AG20443 (cell line): ENCODE data around the gene CCL14.
"Not testable (repeated sequence)": the region's sequence is repeated elsewhere in the genome, so short reads cannot be mapped to it uniquely, and the experiment has no call there.

Experiments used
- DNase-seq: peaks from one replicate; pipeline ENCODE4 v3.0.0; 2012; ENCODE audit warnings: low spot score, mixed read lengths

CCL14 gene

GRCh38 chr17:35986643-35987042 lies at the start of gene CCL14:
TSS of gene CCL14 (minus strand) at chr17:35986729. CDS start at chr17:35986649, 80 bp downstream.
- DNase-seq: no peak

GRCh38 chr17:36036235-36036634 lies 49.7 kb upstream of the CCL14 start:
- DNase-seq: no peak

- no peak for DNase-seq
Measured at GRCh38 chr17:36034127-36034526, 47.6 kb upstream of the CCL14 start.

GRCh38 chr17:36030956-36031355 lies 44.4 kb upstream of the CCL14 start:
- DNase-seq: no peak

DNA sequence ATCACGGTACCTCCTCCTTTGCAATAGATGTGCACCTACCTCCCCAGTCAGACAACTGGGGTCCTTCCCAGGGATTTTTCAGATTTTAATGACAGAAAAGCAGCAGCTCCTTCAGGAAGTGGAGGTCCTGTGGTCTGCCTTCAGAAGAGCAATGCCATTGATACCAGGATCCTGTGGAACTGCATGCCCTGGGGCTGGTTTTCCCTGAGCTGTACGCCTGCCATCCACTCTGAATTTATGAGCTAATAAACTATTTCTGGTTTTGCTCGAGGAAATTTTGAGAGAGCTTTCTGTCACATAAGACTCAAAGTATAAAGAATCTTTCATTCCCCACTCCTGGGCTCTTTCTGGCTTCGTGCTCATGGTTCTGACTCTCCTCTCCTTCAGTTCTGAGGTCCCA lies 41.2 kb upstream of the CCL14 start:
- no peak for DNase-seq

DNA sequence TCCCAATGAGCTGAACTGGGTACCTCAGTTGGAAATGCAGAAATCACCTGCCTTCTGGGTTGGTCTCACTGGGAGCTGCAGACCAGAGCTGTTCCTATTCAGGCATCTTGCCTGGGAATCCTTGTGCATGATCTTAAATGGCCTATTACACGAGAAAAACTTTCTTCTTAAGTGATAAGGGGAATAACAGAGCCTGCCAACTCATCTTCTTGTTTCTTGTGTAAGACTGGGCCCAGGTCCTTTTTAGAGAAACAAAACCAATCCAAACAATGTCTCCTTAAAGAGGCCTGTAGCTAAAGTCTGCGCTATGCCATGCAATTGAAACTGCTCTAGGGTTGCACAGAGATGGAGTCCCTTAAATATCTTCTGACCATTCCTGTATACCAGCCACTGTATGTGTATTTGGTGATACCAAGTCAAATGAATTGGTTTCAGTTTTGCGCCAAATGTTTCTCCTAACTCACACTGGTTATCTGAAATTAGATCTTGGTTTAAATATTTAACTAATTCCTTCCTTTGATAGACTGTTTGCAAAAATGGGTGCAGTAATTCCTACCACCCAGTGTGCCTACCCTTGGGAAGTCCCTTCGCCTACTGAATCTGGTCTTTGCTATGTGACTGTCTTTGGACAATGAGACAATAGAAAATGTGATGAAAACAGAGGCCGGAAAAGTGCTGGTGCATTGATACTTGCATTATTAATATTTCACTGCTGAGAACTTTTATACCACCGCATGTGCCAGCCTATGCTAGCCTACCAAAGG lies 37.8 kb upstream of the CCL14 start:
- DNase-seq: no peak

DNA sequence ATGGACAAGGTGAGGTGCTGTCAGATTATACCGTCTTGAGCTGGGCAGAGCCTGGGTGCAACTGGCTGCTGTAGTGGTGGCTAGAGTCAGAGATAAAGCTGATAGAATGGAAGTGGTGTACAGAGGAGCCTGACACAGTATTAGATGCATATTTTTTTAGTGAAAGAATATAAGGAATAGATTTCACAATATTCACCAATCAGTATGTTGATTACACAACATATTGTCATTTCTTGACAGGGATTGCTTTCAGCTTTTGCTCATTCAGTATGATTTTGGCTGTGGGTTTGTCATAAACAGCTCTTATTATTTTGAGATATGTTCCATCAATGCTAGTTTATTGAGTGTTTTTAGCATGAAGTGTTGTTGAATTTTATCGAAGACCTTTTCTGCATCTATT lies 32.9 kb upstream of the CCL14 start:
- no peak for DNase-seq

- DNase-seq: no peak
Measured at GRCh38 chr17:36017799-36018198, 31.3 kb upstream of the CCL14 start, which contains the start of gene CCL23. TSS of gene CCL23 (minus strand) at chr17:36017972. CDS start at chr17:36017897, 75 bp downstream.

DNA sequence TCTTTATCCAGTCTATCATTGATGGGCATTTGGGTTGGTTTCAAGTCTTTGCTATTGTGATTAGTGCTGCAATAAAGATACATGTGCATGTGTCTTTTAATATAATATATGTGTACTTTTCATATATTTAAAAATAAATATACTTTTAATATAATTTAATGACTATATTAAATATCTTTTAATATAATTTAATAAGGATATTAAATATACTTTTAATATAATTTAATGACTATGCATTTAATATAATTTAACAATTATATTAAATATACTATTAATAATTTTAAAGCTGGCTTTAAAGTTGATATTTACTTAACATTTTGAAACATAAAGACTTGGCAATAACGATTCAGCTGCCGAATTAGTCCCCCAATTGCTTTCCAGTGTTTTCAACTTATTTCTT lies 30.0 kb upstream of the CCL14 start:
- no peak for DNase-seq

GRCh38 chr17:36015895-36016294 lies 29.4 kb upstream of the CCL14 start:
- DNase-seq: not testable (repeated sequence)

GRCh38 chr17:36014946-36015345 lies 28.4 kb upstream of the CCL14 start:
- no peak for DNase-seq

GRCh38 chr17:36011201-36011600 lies 24.7 kb upstream of the CCL14 start:
- no peak for DNase-seq

DNA sequence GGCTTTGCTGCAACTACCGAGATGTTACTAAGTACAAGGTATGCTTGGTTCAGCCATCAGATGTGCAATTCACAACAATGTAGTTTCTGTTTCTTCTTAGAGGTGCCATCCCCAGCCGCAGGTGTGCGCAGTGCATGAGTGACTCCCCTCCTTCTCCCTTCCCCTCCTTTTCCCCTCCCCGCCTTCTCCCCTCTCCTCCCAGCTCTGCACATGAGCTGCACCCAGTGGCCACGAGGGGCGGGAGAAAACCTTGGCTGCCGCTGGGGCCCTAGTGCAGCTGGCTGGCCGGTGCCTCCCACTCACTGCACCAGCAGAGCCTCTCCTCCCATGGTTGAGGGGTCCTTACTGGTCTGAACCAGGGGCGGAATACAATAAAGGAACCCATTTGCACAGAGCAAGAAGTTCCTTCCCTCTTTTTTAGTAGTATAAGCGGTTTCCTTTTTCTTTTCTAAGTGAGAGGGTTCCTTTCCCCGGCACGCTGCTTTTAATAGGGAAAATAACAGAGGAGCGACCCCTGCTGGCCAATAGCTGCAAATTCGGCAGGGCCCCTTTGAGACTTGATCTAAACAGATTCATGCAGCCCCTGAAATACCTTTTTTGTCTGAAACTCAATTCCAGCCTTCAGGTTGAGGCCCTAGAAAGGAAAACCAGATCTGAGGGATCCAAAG lies 22.6 kb upstream of the CCL14 start:
- no peak for DNase-seq

- DNase-seq: no peak
Measured at GRCh38 chr17:36004594-36005108, 18.1 kb upstream of the CCL14 start.

DNA sequence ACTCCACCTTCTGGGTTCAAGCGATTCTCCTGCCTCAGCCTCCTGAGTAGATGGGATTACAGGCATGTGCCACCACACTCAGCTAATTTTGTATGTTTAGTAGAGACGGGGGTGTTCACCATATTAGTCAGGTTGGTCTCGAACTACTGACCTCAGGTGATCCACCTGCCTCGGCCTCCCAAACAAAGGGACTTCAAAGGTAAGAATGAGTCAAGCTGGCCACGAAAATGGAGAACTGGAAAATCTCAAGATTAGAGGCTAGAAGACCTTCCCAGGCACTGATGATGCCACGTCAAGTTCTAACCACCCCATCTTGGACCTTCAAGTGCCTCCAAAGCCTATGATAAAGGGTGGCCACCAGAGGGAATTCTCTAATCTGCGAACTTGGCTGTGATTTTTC lies 16.1 kb upstream of the CCL14 start:
- DNase-seq: no peak

DNA sequence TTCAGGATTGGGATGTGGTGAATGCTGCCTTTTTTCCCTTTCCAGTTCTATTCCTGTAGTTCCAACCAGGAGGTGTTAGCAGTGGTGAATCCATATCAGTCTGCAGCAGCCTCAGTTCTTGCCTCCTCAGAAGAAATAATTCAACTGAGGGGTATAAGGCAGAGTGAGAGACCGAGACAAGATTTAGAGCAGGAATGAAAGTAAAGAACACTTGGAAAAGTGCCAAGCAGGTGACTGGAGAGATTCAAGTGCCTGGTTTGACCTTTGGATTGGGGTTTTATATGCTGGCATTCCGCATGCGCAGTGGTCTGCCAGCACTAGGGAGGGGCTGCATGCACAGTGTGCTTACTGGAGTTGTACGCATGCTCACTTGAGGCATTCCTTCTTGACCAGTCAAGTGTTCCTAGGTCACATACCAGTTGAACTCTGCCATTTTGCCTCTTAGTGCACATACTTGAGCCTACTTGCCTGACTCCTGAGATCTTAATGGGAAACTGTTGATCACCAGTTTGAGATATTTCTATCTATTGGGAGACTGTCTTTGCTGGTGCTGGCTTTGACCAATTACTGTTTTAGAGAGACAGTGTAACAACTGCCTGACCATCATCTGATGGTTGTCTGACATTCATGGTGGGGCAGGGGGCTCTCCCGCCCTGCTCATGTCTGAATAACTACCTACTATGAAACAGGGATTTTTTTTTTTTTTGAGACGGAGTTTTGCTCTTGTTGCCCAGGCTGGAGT lies 15.5 kb upstream of the CCL14 start:
- DNase-seq: no peak

- no peak for DNase-seq
Measured at GRCh38 chr17:36001110-36001771, 14.7 kb upstream of the CCL14 start, which contains the start of gene CCL15. TSS of gene CCL15 (minus strand) at chr17:36001553. CDS start at chr17:36001492, 61 bp downstream.

GRCh38 chr17:36000732-36001109 lies 14.2 kb upstream of the CCL14 start:
- no peak for DNase-seq

GRCh38 chr17:35998756-35999155 lies 12.2 kb upstream of the CCL14 start:
- DNase-seq: no peak

DNA sequence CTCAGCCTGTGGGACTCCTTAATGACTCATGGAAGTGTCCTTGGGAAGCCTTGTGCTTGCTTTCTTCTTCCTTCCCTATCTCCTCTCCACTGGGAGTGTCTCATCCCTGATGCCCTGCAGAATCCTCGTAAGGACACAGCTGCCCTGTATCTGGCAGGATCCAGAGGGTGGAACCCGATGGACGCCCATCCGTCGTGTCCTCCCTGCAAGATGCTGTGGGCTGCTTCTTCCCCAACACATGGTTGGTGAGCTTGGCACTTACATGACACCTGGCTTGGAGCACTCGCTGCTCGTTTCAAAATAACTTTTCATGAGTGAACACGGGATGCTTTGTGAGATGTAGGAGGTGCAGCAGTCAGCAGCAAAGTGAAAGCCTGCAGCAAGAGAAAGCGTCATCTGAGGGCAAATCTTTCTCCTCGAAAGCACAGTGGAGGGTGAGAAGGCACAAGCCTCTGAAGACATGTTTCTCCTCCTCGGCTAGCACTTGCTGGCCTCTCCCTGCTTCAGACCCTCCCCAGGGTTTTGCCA lies 11.6 kb upstream of the CCL14 start:
- DNase-seq: no peak

DNA sequence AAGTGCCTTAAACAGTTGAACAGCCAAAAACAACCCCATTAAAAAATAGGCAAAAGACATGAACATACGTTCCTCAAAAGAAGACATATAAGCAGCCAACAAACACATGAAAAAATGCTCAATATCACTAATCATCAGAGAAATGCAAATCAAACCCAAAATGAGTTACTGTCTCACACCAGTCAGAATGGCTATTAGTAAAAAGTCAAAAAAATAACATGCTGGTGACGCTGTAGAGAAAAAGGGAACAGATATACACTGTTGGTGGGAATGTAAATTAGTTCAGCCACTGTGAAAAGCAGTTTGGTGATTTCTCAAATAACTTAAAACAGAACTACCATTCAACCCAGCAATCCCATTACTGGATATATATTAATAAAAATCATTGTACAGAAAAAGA lies 8.8 kb upstream of the CCL14 start:
- not testable (repeated sequence) for DNase-seq

DNA sequence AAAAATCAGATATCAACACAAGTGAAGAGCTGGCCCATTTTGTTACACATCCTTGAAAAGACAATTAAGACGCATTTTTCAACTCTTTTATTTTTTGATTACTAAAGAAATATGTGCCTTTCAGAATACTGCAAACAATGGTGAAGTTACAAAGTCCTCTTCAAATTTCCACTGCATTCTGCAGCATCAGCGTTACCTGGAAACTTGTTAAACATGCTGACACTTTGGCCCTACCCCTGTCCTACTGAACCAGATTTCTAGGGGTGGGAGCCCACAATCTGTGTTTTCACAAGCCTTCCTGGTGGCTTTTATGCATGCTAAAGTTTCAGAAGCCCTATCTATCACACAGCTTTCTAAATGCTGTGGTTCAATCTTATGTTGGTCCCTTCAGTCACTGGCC lies 4.5 kb upstream of the CCL14 start:
- DNase-seq: no peak
